Measurements from ENCODE around the gene RENBP.

Gene RENBP

DNA sequence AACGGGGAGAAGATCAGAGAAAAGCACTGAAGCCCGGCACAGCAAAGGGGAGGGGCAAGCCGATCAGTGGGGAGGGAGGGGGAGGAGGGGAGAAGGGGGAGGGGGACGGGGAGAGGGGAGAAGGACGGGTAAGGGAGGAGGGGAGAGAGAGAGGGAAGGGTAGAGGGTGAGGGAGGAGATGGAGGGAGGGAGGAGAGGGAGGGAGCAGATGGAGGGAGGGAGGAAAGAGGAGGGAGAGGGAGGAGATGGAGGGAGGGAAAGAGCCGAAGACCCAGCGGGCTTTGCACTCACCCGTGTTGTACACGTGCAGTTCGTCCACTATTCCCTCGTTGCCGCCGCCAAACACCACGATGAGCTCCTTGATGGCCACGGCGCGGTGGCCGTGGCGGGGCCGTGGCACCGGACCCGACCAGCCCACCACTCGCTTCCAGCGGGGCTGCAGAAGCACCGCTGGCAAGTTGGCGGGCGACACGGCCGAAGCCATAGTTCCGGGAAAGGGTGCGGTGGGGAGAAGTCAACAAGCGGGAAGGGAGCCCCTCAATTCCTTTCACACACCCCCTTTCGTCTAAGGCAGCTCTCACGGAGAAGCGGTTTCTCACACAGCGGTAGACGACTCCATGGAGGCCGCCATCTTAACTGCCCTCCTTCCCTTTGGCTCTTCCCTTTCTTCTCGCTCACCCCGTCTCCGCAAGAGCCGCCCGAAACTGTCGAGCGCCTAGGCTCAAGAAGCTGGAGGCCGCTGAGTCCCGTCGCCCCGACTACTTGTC lies 26.1 kb upstream of the RENBP start:
- DNase-seq (ENCODE audit: low spot score), result peak; percentile 53

DNA sequence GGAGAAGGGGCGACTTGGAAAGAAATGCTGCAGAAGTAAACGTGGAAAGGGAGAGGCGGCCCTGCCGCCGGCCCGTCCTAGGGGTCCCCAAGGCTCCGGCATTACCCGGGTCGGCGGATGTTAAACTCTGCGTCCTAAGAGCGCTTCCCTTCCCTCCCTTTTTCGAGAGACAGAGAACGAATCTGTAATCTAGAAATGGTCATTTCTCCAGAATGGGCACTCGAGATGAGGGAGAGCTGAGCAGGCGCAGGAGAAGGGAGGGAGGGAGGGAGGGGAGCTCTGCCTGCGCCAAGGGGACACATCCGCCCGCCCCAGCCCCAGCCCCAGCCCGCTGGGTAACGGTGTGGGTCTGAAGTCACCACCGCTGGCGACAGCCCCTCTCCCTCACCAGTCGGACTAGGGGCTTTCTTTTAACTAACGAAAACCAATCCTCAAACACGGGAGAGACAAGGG lies 25.5 kb upstream of the RENBP start:
- peak; percentile 30 for DNase-seq (ENCODE audit: low spot score)

DNA sequence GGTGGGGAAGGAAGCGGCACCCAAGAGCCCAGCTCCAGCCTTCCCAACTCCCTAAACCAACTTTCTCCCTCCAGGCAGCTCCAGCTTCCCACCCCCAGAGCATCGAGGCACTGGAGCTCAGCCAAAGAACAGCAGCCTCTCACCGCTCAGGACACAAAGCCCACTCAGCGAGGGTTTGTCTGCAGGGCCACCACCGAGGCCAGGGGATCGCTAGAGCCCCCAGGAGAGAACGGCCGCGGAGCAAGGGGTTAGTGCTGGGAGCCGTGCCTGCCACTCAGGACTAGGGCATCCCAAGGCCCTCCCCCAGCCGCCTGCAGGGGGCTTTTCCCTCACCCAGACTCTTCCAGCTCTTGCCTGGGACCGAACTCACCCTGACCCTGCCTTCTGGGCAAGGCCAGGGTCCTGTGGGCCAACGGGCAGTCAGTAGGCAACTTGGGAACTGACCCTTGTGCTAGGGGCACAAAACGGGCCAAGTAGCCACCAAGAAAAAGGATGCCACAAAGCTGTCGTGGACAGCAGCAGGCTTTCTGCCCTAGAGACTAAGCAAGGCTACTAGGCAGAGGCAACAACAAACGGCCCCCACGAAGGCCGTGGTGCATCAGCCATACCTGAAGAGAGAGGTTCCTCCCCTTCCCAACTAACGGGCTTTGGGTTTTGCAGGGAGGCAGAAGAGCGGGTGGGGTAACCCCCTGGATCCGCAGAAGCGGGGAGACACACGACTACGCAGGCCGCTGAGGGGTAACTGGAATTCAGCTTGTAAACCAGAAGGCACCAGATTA lies 24.9 kb upstream of the RENBP start:
- peak; percentile 37 for DNase-seq (ENCODE audit: low spot score)

DNA sequence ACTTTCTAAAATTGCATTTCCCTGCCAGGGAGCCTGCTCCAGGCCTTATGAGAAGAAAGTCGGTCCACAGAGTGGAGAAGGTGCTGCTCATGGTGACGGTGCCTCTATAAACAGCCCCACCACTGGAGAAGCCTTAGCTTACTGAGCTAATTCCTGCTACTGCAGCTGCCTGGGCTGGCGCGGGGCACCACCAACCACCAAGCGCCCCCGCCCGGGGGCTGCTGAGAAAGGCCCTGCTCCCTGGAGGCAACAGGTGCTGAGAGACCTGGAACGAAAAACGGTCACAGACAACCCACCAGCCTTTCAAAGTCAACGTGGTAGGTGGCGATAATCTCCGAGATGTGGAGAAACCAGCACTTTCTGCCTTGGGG lies 24.3 kb upstream of the RENBP start:
- peak; percentile 79 for DNase-seq (ENCODE audit: low spot score)

DNA sequence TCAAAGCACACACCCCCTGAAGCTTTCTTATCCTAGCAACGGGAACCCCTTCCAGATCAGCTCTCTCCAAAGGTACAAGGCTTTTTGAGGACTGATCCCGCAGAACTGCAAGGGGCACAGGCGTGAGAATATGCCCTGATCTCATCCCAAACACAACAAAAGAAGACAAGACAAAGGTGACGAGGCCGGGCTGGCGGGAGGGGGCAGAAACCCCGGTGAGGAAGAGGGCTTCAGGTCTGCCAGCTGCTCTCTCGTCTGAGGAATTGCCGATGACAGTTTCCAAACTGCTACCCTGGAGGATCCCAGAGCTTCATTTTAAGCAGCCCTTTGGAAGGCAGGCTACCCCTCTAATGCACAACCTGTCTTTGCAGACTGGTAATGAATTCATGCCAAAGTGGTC lies 23.8 kb upstream of the RENBP start:
- DNase-seq (ENCODE audit: low spot score), result no peak

DNA sequence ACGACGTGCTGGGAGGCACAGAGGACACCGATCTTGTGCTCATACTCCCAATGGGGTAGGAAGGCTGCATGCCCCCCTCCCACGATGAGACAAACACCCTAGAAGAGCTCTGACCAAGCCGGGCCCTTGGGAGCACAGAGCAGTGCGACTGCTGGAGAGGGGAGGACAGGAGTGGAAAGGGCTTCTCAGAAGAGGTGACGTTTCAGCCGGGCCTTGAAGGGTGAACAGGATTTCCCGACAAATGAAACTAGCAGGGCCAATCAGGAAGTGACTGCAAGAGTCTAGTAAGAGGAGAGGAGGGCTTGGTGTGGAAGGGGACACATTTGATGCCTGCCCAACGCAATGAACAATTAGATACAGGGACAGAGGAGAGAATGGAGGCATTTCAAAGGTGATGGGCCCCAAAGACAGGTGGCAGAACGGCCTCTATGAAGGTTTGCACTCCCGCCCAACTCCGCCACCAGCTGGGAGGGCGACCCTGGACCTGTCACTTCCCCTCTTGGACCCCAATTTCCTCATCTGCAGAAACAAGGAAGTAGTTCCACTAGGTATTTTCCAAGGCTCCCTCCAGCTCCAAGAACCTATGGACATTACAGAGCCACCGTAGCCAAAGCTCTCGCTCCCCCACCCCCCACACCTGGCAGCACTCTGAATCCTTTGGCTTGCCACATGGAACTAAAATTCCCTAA lies 23.2 kb upstream of the RENBP start:
- DNase-seq (ENCODE audit: low spot score), result no peak

DNA sequence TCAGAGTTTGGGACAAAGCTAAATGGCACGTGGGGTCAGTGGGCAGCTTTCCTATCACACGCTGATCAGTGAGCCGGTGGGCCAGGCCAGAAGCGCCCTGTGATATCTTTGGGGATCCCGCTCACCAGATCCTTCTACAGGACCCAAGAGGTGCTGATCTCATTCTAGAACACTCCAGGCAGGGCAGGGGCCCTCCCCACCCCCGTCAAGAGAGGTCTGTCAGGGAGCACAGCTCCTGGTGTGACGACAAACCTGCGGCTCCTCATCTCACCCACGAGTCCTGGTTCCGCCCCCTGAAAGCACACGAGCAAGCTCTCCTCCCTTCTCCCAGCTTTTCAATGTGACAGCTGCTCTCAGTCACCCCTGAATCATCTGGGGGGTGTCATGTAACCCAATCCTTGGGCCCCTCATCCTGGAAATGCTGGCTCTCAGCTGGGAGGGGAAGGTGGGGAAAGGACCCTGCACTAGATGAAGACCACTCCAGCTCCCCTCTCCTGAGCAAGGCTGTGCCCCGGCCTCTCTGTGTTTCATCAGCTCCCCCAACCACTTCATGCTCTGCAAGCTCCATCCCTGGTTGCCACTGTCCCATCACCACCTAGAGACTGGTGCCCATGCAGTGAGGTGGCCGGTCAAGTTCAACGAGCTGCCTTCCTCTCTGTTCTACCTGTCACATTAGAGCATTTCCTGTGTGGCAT lies 22.5 kb upstream of the RENBP start:
- no peak for DNase-seq (ENCODE audit: low spot score)

DNA sequence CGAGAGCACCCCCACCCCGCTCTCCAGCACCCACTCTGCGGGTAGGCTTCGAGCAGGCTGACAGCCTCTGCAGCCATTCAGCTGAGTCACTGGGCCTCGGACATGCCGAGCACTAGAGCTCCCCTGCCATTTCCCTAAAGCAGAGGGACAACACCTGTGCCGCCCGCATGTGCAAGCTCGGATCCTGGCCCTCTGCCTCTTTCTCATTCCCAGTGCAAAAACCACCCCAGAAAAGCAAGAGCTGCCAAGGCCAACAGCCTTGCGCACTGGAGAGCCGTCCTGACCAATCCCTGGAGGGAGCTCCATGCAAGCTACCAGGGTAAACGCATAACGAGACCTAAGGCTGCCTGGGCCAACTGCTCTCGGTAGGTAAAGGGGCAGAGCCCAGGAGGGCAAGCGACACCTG lies 21.8 kb upstream of the RENBP start:
- DNase-seq (ENCODE audit: low spot score), result no peak

DNA sequence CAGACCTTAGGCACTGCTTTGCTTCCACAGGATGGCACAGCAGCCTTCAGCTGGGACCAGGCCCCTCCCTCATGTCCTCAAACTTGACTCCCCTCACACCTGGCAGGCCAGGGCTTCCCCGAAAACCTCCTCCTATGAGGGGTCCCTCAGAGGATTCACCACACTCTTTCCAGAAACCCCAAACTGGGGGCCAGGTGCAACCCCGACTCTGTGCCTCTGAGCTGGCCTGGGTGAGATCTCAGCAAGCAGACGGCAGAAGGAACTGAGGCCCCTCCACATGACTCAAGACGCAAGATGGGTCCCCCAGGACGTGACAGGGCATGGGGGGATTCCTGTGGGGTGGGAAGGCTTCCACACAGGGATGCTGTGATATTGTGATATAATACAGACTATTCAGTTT lies 21.0 kb upstream of the RENBP start:
- DNase-seq (ENCODE audit: low spot score), result no peak

DNA sequence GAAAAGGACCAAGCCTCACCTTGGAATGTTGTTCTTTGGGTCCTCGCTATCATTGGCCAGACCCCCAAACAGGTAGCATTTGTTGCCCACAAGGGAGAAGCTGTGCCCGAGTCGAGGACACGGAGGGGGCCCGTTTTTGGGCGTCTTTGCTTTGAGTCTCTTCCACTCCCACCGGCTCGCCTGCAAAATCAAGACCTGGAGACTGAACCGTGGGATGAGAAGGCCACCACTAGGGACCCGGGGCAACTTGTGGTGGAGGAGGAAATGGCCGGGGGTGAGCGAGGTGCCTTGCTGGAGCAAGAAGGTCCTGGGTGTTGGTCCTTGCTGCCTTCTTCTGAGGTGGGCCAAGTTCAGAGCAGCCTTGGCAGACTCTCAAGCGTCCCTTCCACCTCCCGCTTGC lies 19.7 kb upstream of the RENBP start:
- no peak for DNase-seq (ENCODE audit: low spot score)

DNA sequence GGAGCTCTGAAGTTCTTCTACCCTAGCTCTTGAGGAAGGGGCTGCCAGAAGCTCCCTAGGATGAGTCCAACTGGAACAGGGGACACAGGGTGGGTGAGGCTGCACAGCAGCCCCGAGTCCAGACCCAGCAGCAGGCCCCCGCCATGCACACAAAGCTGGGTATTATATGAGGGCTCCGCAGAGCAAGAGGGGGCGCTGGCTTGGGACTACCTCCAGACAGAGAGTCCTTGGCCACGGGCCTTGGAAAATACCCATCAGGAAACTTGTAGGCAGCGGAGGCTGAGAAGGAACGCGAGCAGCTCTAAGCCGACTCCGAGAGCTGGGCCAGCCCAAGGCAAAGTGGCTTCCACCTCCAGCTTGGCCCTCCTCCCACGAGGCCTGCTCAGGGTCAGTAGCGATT lies 19.1 kb upstream of the RENBP start:
- DNase-seq (ENCODE audit: low spot score), result no peak

DNA sequence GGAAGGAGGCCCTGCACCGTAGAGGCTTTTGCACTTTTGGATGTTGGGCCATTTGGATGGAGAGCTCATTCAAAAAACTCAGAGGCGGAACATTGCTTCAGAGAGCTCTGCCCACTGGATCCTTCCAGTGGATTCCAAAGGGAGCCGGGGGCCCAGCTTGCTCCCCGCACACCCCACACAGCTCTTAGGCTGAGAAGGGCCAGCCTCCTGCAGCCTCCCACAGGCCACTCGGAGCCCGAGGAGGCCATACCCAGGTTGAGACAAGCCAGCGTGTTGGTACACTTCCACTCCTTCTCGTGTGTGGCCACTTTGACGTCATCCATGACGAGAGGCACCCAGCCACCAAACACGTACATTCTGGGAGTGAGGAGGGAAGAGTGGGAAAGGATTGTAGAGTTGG lies 16.8 kb upstream of the RENBP start:
- DNase-seq (ENCODE audit: low spot score), result no peak

DNA sequence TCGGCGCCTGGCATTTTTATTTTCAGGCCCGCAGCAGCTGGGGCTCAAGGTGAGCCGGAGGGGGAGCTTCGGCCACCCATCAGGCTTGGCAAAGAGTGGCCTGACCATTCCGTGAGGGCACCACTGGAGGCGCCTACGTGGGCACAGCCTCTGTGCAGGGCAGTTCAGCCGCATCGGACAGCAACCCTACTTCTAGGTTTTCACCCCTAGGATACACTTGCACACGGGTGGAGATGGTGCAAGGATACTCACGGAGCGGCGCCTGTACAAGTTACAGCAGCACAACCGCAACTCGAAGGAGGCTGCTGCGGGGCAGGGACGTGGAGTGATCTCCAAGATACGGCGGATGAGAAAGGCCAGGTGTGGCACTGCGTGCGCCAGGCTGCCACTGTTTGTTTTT lies 16.3 kb upstream of the RENBP start:
- DNase-seq (ENCODE audit: low spot score), result no peak

DNA sequence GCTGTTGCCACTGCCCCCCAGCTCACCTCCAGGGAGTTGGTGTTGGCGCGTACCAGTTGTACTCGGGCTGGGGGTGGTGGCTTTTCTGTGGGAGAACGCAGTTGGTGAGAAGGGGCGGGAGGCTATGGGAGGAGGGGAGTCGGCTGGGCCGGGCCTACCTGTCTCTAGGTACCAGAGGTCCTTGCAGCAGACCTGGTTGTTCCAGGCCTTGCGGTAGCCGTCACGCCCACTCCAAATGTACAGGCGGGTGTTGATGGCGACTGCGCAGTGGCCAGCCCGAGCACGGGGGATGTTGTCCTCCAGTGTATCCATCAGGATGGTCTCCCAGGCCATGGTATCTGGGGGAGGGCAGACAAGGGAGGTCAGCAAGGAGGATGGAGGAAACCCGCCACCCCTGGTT lies 15.6 kb upstream of the RENBP start:
- DNase-seq (ENCODE audit: low spot score), result no peak

DNA sequence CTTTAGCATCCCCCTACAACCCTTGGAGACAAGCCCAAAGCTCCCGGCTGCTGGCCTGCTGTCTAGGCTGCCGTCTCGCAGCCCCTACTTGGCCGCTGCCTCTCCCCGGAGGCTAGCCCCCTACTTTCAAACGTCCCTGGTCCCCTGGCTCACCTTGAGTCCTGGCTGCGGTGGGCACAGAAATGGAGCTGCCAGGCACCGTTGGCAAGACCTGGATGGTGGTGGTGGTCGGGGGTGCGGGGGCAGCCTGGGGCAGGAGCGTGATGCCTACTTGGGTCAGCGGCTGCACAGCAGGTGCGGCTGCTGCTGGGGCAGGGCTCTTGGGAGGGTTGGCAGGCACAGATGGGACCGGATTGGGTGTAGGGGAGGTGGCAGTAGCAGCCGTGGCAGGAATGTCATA lies 15.2 kb upstream of the RENBP start:
- no peak for DNase-seq (ENCODE audit: low spot score)

DNA sequence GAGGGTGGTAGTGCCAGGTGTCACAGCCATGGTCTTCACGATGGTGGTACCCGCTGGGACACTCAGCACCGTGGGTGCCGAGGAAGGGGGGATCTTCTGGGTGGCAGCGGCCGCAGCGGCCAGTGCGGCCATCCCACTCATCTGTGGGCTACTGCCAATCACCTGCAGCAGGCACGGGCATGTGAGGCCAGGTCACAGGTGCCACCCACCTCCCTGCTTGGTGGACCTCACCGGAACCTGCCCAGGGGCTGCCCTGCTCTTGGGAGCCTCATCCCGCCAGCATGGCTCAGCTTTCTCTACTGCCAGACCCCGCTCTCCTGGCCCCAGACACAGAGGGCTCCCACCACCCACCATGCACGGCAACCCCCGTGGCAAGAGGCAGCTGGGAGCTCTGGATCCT lies 14.2 kb upstream of the RENBP start:
- no peak for DNase-seq (ENCODE audit: low spot score)

DNA sequence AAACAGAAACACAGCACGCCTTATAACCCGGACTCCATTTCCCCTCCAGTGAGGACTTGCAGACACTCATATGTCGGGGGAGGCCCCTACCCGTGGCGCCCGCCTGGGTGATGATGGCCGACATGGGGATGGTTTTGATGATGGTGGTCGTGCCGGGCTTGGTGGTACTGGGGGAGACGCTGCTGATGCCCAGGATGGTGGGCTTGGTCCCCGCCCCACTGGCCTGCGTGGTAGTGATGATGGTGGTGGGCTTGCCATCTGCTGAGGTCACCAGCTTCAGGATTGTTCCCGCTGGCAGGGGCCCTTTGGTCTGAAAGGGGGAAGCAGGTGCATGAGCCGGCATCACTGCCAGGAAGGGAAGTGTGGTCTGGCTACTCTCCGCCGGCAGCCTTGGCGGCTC lies 12.8 kb upstream of the RENBP start:
- DNase-seq (ENCODE audit: low spot score), result no peak

DNA sequence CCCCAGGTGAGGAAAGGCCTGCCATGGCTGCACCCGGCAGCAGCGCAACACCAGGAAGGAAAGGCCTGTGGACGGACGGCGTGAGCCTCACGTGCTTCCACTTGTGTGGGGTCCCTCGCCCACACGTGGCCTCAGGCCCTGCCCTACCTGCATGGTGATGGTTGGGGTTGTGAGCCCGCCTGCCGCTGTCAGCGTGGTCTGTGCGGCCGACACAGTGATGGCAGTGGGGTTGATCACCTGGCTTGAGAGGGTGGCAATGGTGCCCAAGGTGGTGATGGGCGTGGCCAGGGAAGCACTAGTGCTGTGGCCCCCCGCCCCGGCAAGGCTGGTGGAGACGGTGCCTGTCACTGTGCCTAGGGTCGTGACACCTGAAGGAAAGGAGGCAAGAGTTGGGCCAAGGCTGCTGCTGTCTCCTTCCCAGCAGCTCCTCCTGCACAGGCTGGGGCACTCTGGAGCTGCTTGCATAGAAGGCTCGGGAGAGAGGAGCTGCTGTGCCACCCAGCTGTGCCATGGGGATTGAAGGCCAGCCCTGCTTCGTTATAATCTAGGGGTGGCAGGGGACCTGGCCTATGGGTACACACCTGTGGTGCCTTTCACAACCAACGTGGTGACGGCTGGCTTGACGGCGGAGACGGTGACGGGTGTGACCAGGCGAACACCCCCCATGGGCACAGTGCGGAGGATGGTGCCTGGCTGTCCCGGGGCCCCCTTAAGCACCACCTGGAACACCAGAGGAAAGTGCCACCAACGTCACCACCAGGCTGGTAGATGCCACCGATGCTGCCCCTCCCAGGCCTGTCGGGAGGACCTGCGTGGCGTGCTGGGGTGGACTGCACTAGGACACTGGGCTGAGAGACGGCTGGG lies 11.8 kb upstream of the RENBP start:
- DNase-seq (ENCODE audit: low spot score), result no peak

DNA sequence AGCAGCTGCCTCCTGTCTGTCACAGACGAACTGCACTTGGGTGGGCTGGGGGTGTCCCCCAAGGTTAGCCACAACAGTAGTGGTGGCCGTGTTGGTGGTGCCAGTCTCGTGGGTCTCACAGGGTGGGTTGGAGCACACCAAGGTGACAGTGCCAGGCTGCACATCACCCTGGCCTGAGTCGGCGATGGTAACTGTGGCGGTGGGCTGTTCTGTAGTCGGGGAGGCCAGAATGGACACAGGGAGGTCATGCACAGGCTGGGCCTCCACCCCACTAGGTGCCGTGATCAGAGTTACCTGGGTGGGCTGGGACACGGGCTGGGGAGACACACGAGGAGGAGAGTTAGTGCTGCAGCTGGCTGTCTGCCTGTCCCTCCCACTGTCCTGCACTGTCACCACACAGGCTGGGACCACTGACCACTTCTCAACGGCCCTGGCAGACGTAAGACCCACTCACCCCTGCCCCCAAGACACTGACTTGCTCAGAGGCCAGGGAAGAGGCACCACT lies 10.8 kb upstream of the RENBP start:
- no peak for DNase-seq (ENCODE audit: low spot score)

DNA sequence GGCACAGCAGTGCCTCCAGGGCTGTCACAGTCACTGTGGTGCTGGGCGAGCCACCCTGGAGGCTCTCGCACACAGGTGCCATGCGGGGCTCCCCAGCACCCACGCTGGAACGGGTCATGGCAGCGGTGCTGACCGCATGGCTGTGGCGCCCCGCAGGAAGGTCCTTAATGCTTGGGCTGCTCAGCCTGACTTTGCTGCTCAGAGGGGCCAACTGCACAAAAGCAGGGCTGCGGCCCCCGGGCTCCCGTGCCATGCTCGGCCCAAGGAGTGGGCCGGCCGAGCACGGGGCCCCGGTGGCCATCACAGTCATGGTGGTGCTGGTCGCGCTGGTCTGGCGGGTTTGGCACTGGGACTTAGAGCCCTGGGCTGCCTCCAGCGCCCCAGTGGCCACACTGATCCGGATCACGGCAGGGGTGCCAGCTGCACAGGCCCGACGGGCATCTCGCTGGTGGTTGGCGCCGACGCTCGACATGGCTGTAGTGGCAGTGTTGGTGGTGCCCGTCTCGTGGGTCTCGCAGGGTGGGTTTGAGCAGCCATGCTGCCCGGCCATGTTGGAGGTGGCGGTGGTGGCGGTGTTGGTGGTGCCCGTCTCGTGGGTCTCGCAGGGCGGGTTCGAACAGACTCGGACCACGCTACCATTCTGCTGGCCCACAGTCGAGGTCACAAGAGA lies 10.2 kb upstream of the RENBP start:
- no peak for DNase-seq (ENCODE audit: low spot score)

All from NAMALWA (cell line).